A204.1 (cell line): ENCODE data around the gene MRPL28.
"Not testable (repeated sequence)": the region's sequence is repeated elsewhere in the genome, so short reads cannot be mapped to it uniquely, and the experiment has no call there.

Source experiments
- FAIRE-seq: peaks from 2 replicates; lab custom pipeline; 2012; peaks lifted over from hg19 to GRCh38; lab: Jason Lieb, UNC

The MRPL28 gene

DNA sequence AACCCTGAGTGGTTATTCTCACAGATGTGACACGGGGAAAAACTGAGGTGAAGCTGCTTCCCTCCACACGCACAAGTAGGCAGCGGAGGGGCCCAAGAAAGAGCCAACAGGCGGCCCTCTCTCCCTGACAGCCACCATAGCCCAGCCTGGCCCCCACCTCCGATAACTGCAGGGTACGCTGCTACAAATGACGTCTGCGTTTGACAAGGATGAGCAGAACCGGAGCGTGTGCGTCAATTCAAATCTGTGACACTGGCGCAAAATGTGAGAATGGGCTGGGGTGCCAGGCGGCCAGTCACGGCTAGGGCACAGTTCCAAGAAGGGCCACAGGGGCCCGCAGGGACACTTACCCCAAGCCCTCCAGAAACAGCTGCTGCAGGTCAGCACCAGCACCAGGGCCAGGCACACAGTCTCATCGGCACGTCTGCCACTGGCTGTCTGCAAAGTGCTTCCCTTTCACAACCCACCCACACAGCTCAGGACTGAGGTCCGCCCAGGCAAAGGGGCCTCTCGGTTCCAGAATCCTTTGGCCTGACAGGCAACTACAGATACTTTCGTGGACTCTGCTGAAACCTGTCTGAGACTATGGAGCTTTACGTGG, 32.3 kb downstream of the MRPL28 start:
- FAIRE-seq: no peak

- no peak for FAIRE-seq
Measured at GRCh38 chr16:337437-337836, 32.9 kb downstream of the MRPL28 start.

DNA sequence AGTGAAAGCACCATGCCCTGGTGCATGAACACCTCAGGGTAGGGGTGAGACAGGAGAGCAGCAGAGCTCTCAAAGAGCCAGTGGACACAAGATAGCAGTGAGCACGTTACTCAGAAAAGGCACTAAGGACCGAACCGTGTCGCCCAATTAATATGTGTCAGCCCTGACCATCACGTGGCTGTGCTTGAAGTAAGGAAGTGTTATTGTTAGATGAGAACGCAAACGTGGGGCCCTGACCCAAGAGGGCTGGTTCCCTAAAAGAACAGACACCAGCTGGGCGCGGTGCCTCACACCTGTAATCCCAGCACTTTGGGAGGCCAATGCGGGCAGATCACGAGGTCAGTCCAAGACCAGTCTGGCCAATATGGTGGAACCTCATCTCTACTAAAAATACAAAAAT, 34.1 kb downstream of the MRPL28 start:
- FAIRE-seq: no peak

- FAIRE-seq: not testable (repeated sequence)
Measured at GRCh38 chr16:334861-335632, 35.3 kb downstream of the MRPL28 start.

DNA sequence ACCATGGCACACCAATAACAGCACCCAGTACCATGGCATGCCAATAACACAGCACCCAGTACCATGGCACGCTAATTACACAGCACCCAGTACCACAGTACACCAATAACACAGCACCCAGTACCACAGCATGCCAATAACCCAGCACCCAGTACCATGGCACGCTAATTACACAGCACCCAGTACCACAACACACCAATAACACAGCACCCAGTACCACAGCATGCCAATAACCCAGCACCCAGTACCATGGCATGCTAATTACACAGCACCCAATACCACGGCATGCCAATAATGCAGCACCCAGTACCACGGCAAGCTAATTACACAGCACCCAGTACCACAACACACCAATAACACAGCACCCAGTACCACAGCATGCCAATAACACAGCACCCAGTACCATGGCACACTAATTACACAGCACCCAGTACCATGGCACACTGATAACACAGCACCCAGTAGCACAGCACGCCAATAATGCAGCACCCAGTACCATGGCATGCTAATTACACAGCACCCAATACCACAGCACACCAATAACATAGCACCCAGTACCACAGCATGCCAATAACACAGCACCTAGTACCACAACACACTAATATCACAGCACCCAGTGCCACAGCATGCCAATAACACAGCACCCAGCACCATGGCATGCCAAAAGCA, 36.0 kb downstream of the MRPL28 start:
- FAIRE-seq: not testable (repeated sequence)

DNA sequence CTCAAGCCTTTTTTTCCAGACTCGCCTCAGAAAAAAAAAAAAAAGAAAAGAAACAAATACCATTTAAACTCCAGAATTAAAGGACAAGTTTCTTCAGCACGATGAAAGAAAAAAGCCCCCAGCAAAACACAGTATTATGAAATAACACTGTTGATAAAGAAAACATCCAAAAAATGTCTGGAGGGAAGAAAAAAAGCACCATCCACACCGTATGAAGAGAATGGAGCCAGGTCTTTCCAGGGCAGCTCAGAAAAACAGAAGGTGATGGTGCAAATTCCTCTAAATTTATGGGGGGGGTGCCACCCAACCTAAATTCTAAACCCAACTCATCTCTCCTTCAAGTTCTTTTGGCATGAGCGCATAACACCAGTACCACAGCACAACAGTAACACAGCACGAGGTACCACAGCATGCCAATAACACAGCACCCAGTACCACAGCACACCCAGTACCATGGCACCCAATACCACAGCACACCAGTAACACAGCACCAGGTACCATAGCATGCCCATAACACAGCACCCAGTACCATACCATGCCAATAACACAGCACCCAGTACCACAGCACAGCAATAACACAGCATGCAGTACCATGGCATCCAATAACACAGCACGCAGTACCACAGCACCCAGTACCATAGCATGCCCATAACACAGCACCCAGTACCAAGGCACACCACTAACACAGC, 36.8 kb downstream of the MRPL28 start:
- no peak for FAIRE-seq

DNA sequence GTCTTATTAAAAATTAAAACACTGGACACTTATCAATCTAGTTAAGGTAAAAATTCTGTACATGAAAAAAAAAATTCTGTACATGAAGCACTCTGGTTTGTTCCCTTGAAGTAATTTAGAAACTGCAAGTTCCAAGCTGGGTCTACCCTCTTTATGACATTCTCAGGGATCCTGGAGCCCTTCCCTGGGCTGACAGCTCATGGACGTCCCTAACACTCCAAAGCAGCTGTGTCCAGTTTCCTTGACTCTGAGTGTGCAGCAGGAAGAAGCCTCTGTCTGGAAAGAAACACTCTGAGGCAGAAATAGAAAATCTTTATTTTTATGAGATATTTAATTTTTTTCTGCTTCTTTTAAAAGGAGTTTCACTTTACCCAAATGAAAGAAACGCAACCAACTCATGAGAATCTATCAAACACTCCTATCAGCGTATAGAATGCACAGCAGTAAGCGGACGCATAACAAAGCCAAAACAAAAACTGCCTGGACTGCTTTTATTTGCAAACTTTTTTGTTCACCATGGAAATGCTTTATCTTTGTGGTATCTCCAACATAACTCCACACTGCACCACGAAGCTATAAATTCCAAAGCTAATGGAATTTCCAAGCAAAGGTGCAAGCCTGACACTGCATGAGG, 39.0 kb downstream of the MRPL28 start:
- not testable (repeated sequence) for FAIRE-seq

GRCh38 chr16:330741-331140, 39.6 kb downstream of the MRPL28 start:
- FAIRE-seq: no peak

DNA sequence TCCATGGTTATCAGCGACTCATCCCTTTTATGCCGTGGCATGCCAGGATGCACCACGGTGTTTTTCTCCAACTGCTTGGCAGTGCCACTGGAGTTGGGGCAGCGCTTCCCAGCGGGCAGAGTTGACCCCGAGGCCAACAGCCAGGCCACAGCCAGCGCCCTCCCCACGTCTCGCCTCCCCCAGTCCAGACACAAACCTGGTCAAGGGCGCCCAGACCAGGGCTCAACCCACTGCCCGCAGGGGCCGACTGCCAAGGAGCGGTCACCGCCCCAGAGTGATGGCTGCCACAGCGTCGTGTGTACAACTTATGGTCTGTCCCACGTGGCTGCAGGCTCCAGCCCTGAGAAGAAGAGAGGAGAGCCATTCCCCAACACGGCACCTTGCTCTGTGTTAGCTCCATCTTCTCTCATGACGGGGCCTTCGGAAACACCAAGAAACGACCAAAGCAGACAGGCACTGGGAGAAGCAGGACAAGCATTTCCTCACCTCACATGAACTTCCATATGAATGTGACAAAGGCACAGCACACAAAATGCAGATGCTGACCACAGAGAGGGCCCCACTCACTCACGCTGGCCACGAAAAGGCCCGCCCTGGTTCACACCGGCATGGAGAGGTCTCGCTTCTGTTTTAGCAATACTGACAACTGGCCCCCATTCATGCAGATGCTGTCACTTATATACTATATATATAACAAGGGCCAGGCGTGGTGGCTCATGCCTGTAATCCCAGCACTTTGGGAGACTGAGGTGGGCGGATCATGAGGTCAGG, 44.8 kb downstream of the MRPL28 start:
- FAIRE-seq: no peak

DNA sequence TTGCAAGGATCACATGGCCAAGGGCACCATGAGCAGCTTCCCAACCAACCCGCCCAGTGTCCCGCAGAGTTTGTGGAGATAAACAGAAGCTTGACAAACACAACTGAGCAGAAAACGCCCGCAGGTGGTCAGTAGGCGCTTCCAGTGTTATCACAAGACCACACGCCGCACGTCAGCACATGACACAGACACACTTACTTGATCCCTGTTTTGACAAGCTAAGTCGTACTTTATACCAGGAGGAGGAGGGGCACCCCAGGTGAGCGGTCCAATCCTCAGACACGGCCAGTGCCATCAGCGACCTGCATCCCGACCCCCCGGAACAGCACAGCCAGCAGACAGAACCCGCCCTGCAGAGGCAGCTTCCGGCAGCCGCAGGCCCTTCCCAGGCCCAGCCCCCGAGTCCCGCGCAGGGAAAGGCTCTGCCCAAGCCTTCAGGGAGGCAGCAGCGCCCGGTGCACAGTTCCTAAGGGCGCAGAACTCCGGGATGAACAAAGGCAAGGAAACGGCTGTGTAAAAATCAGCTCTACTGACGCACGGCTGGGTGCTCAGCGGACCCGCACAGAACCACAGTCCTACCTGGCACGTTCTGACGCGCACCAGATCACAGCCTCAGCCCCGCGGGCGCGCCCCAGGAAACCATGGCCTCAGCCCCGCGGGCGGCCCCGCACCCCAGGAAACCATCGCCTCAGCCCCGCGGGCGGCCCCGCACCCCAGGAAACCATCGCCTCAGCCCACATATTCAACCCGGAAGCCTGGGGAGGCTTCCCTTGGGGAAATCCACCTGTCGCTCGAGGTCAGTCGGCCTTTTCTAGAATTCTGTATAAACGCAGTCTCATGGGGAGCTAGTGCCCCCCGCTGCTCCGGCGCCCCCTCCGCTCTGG, 45.6 kb downstream of the MRPL28 start:
- FAIRE-seq: no peak

GRCh38 chr16:324201-324450, 46.2 kb downstream of the MRPL28 start:
- FAIRE-seq: no peak

DNA sequence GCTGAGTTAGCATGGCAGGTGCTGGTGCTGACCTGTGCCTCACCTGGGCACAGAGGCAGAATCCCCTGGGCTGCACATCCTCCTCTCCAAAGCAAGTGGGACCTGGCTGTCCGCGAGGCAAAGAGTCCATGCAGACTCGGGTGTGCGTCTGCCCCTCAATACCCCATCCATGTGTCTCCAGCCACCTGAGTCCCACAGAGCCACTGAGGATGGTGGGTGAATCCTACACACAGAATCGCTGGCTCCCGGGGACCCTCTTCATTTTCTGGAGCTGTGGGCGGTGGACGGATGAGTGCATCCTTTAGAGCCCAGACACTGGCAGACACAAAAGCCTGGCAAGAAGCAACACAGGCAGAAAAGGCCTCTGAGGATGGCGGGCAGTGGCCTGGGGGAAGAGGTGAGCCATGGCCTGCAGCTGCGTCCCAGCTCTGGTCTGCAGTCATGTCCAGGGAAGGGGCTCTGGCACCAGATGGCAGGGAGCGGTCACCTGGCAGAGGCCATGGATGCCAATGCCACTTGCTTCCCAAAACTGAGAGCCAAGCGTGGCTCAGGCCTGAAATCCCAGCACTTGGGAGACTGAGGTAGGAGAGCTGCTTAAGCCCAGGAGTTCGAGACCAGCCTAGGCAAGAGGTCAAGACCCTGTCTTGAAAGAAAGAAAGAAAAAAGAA, 47.7 kb downstream of the MRPL28 start:
- no peak for FAIRE-seq

- FAIRE-seq: no peak
Measured at GRCh38 chr16:321532-321931, 48.8 kb downstream of the MRPL28 start.

- no peak for FAIRE-seq
Measured at GRCh38 chr16:320206-320605, 50.1 kb downstream of the MRPL28 start.

DNA sequence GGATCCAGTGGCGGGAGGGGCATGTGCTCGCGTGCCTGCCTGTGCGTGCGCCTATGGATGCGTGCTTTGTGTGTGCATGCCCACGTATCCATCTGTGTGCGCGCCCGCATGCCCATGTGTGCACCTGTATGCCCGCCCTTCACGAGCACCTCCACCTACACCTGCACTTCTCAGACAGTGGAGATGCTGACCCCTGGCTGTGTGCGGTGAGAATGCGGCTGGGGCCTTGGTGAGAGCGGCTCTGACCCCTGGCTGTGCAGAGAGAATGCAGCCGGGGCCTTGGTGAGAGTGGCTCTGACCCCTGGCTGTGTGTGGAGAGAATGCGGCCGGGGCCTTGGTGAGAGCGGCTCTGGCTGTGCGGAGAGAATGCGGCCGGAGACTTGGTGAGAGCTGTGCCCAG, 51.7 kb downstream of the MRPL28 start:
- no peak for FAIRE-seq

DNA sequence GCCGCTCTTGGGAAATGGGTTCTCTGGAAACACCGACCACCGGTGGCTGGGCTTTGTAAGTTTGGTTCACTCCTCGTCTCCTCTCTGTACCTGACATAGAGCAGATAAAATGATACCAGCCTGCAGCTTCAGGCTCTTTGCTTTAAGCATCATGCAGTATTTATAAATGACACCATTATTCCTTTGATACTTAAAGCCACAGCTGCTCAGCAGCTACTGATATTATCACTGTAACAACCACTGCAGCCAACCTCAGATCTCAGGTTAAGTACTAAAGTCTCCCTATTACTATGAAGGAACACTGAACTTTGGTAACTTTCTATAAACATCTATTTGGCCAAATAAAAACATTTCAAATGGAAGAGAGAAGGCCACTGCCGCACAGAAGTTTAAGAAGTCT, 52.8 kb downstream of the MRPL28 start:
- no peak for FAIRE-seq
